ENCODE measurements around the gene HHATL. TPM values are rescaled to one million over a fixed set of nuclear protein-coding genes. Genes with fewer than 3 reads are reported as not detected.

HHATL gene
- total RNA-seq, 1 donor from 2014 or later: not detected

GRCh38 chr3:42652251-42652610, 50.4 kb downstream of the HHATL start:
- Histone ChIP-seq H3K4me3 (ENCODE audit: low read depth, low read length) (no peak overlapping the region), H3K27me3 (ENCODE audit: control insufficient read depth, insufficient read depth, low read length) (no peaks in the 10 kb centered on the region), H3K36me3 (ENCODE audit: control insufficient read depth, insufficient read depth, low read length) (no peaks in the 10 kb centered on the region)
- no peak for TF ChIP-seq CTCF (IDR thresholded peaks at IDR 0.05; ENCODE audit: insufficient read depth, low read length, severe bottlenecking)
- no peak for DNase-seq (ENCODE audit: low read depth)
- no peak for FAIRE-seq

DNA sequence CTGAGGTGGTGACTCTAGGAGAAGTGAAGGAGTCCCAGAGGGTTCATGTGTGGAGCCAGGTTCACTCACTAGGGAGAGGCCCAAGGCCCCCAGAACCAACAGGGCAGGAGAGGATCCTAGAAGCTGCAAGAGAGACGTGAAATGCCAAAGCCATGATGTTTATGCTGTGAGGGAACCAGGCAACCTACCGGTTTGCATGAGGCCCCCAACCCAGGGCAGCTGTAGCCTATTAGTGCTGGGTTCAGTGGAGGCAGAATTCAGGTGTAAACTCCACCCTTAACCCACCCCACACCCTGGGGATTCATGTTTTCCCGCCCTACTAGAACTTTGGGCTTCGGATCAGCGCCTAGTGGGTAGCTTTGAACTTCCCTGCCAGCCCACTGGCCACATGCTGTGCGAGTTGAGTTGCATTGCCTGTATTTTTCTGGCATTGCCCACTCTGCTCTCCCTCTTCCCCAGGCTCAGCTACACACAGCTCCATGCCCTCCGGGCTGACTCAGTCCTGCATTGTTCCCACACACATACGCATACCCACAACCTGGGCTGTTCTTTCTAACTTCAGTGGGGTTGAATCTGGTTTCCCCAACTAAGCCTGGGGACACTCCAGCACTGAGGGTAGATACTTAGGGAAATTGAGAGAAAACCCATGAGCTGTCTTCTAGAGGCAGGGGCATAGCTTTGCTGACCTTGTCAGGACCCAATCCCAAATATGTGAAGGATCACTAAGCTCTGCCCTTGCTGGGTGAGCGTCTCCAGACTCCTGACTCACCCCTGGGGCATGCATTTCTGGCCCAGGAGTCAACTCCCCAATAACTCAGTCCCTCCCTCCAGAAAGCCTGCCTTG, 51.1 kb downstream of the HHATL start:
- H3K4me3 ChIP-seq (ENCODE audit: low read depth, low read length): no peak overlapping the region
- TF ChIP-seq CTCF (IDR thresholded peaks at IDR 0.05; ENCODE audit: insufficient read depth, low read length, severe bottlenecking): no peak
- no peaks in the 10 kb centered on the region for H3K27me3 ChIP-seq (ENCODE audit: control insufficient read depth, insufficient read depth, low read length)
- peaks cover 3% of the 10 kb centered on the region for H3K36me3 ChIP-seq (ENCODE audit: control insufficient read depth, insufficient read depth, low read length)
- DNase-seq (ENCODE audit: low read depth) (peak; percentile 80), FAIRE-seq (peak; percentile 62)

DNA sequence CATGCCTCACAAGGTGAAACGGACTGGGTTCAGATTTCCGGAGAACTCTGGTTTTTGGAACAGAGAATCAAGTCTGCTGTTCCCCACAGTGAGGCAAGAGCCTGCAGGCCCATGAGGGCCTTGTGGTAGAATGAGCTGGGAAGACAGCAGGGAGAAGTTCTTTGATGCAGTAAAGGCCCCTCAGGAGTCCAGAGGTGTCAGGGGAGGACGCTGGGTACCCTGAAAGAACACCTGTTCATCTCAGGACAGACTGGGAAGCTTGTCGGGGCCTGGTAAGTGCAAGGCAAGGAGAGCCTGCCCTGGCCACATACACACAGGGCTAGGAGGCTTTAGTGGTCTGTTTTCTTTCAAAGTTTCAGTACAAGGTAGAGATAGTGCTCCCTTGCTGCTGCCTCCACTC, 52.8 kb downstream of the HHATL start:
- no peaks in the 10 kb centered on the region for H3K27me3 ChIP-seq (ENCODE audit: control insufficient read depth, insufficient read depth, low read length)
- FAIRE-seq (no peak), DNase-seq (ENCODE audit: low read depth) (no peak)
- TF ChIP-seq CTCF (IDR thresholded peaks at IDR 0.05; ENCODE audit: insufficient read depth, low read length, severe bottlenecking): no peak
- peaks cover 7% of the 10 kb centered on the region for H3K36me3 ChIP-seq (ENCODE audit: control insufficient read depth, insufficient read depth, low read length)
- no peak overlapping the region for H3K4me3 ChIP-seq (ENCODE audit: low read depth, low read length)

DNA sequence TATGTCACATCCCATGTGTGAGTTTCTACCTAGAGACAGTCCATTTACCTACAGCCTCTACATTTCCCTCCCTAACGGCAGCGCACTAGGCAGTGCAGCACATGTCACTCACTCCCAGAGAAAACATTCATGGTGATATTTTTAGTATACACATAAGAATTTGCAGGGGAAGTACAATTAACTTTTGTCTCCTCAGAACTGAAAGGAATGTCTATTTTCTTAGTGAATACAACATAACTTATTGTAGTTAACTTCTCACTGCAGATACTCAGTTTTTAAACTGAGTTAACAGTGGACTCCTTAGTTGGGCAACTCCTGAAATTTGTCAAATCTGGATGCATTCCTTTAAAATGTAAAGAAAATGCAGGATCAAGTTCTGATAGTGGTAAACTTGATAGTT, 53.6 kb downstream of the HHATL start:
- no peaks in the 10 kb centered on the region for H3K27me3 ChIP-seq (ENCODE audit: control insufficient read depth, insufficient read depth, low read length)
- DNase-seq (ENCODE audit: low read depth): no peak
- H3K36me3 ChIP-seq (ENCODE audit: control insufficient read depth, insufficient read depth, low read length): peaks cover 9% of the 10 kb centered on the region
- no peak overlapping the region for H3K4me3 ChIP-seq (ENCODE audit: low read depth, low read length)
- no peak for FAIRE-seq
- TF ChIP-seq CTCF (IDR thresholded peaks at IDR 0.05; ENCODE audit: insufficient read depth, low read length, severe bottlenecking): no peak

DNA sequence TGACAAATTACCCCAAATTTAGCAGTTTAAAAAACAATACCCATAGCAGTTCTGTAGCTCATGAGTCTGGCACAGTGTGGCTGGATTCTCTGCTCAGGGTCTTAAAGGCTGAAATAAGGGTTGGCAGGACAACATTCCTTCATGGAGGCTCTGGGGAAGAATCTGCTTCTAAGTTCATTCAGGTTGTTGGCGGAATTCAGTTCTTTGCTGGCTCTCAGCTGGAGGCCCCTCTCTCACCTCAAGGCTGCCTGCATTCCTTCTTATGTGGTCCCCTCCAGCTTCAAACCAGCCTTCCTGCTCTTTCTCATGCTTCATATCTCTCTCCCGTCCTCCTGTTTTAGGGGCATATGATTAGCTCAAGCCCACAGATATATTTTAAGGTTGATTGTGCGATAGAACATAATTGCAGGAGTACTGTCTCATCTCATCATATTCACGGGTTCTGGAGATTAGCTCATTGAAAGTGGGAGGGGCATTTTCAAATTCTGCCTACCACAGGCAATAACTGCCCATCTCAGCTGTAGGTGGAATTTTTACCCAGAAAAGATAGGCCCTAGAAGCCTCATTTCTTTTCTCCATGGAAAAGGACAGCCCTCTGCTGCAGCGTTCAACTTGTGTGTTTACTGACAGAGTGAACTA, 54.7 kb downstream of the HHATL start:
- DNase-seq (ENCODE audit: low read depth) (no peak), FAIRE-seq (no peak)
- Histone ChIP-seq H3K27me3 (ENCODE audit: control insufficient read depth, insufficient read depth, low read length) (no peaks in the 10 kb centered on the region), H3K36me3 (ENCODE audit: control insufficient read depth, insufficient read depth, low read length) (peaks cover 13% of the 10 kb centered on the region), H3K4me3 (ENCODE audit: low read depth, low read length) (no peak overlapping the region)
- no peak for TF ChIP-seq CTCF (IDR thresholded peaks at IDR 0.05; ENCODE audit: insufficient read depth, low read length, severe bottlenecking)

Other genes with a start within 250 kb of the HHATL start
- gene VIPR1, start 200.2 kb downstream of the HHATL start, total RNA-seq: 4.2 and 5.8 TPM in 2 replicates
- gene SEC22C, start 120.8 kb downstream of the HHATL start, total RNA-seq: 44.7 and 55.0 TPM in 2 replicates
- gene SS18L2, start 111.9 kb downstream of the HHATL start, total RNA-seq: 22.1 and 25.0 TPM in 2 replicates
- 33.4 and 36.4 TPM in 2 replicates for gene NKTR, start 102.1 kb downstream of the HHATL start, total RNA-seq
- gene ZBTB47, start 49.1 kb downstream of the HHATL start, total RNA-seq: 5.8 and 7.6 TPM in 2 replicates
- gene KLHL40, start 17.3 kb downstream of the HHATL start, total RNA-seq: not detected in 2 replicates
- gene CCDC13, start 70.5 kb upstream of the HHATL start, total RNA-seq: 1.4 and 1.6 TPM in 2 replicates
- gene HIGD1A, start 101.7 kb upstream of the HHATL start, total RNA-seq: 219 and 291 TPM in 2 replicates
- gene ACKR2, start 106.6 kb upstream of the HHATL start, total RNA-seq: 1.3 and 3.3 TPM in 2 replicates
- not detected in 2 replicates for gene CYP8B1, start 173.1 kb upstream of the HHATL start, total RNA-seq
- gene ZNF662, start 203.3 kb upstream of the HHATL start, total RNA-seq: 1.0 and 1.3 TPM in 2 replicates